HG03039 (cell line): ENCODE data around the gene TICAM1.
"Not testable (repeated sequence)": the region's sequence is repeated elsewhere in the genome, so short reads cannot be mapped to it uniquely, and the experiment has no call there.

Source experiments
- ATAC-seq: cut with Tn5 transposase; IDR thresholded peaks from one replicate; pipeline ENCODE4 v1.9.1; 2021; ENCODE audit warnings: mild to moderate bottlenecking, moderate library complexity; ENCODE audit not compliant: unreplicated experiment

The TICAM1 gene

GRCh38 chr19:4845975-4846374, 14.5 kb upstream of the TICAM1 start:
- ATAC-seq: not testable (repeated sequence)

- no peak for ATAC-seq
Measured at GRCh38 chr19:4844348-4845179, 13.1 kb upstream of the TICAM1 start.

GRCh38 chr19:4843647-4843965, 12.1 kb upstream of the TICAM1 start:
- no peak for ATAC-seq

GRCh38 chr19:4839192-4839591, 7.7 kb upstream of the TICAM1 start:
- no peak for ATAC-seq

GRCh38 chr19:4832776-4833175, 1.3 kb upstream of the TICAM1 start:
- ATAC-seq: no peak

- ATAC-seq: not testable (repeated sequence)
Measured at GRCh38 chr19:4831979-4832340, 448 bp upstream of the TICAM1 start.

- no peak for ATAC-seq
Measured at GRCh38 chr19:4830768-4831265, 695 bp downstream of the TICAM1 start.

- ATAC-seq: no peak
Measured at GRCh38 chr19:4830332-4830731, 1.2 kb downstream of the TICAM1 start.

GRCh38 chr19:4829001-4829712, 2.4 kb downstream of the TICAM1 start:
- ATAC-seq: no peak

- no peak for ATAC-seq
Measured at GRCh38 chr19:4823577-4823976, 7.9 kb downstream of the TICAM1 start.

GRCh38 chr19:4822354-4822753, 9.2 kb downstream of the TICAM1 start:
- not testable (repeated sequence) for ATAC-seq

- no peak for ATAC-seq
Measured at GRCh38 chr19:4821265-4821664, 10.2 kb downstream of the TICAM1 start.

- ATAC-seq: no peak
Measured at GRCh38 chr19:4817467-4818277, 13.8 kb downstream of the TICAM1 start.

GRCh38 chr19:4816950-4817278, 14.6 kb downstream of the TICAM1 start:
- no peak for ATAC-seq

- ATAC-seq: no peak
Measured at GRCh38 chr19:4816202-4816949, 15.1 kb downstream of the TICAM1 start.

GRCh38 chr19:4815426-4816201, 15.9 kb downstream of the TICAM1 start:
- no peak for ATAC-seq

GRCh38 chr19:4814625-4815425, 16.7 kb downstream of the TICAM1 start:
- ATAC-seq: no peak

GRCh38 chr19:4811328-4812131, 20.0 kb downstream of the TICAM1 start:
- ATAC-seq: no peak
